ENCODE measurements around the gene TUBB2B. TPM values are rescaled to one million over a fixed set of nuclear protein-coding genes. Genes with fewer than 3 reads are reported as not detected.
A peak's percentile ranks its signal among the peaks of the same experiment; 100 is the strongest.

TUBB2B gene
- total and polyA plus RNA-seq, 9 of the 15 experiments (the other 6 are each of a cell fraction or from before 2014, with no cell fraction given): 0.11 to 9.7 (median 4.6) TPM

DNA sequence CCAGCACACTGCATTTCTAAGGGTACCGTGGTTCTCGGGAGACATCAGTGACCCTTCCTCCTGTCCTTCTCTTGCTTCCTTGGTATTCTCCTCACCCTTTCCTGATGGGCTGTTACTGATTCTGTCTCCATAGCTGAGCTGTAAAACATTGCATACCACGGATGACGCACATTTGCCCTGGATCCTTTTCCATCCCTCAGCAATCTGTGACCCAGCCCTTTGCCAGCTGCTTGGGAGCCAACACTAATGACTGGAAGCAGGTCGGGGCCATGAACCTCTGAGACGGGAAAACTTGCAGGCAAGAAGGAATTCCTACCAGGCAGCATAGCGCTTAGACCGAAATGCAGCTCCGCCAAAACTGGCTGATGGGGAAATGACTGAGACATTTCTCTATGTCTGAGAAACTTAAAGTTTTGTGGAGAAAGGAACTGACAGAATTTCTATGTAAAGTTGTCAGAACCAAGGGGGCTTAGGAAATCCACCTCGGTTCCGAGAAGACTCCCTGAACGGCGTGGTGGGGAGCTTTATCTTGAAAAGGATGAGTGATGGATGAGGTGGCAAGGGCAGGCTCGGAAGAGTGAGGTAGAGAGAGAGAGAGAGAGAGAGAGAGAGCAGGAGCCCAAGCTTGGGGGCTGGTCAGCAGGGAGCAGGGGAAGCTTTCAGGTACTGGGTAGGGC lies 19.2 kb downstream of the TUBB2B start (continued):
- TF ChIP-seq CUX1 (CRISPR knock-in tag; IDR thresholded peaks at IDR 0.05): no peak
- TF ChIP-seq ZNF354B (CRISPR knock-in tag; IDR thresholded peaks at IDR 0.05): no peak
- TF ChIP-seq THRB (CRISPR knock-in tag; conservative IDR thresholded peaks at IDR 0.05): no peak
- TF ChIP-seq CGGBP1 (CRISPR knock-in tag; IDR thresholded peaks at IDR 0.05): no peak
- peak in 1 of 2 experiments; percentile 20; a peak in 1 of 4 replicates for TF ChIP-seq MAZ (CRISPR knock-in tag; conservative IDR thresholded peaks at IDR 0.05 in 1 of 2, IDR thresholded peaks at IDR 0.05 in 1 of 2)
- peak; percentile 53 for TF ChIP-seq ARID1B (IDR thresholded peaks at IDR 0.05)
- TF ChIP-seq PTTG1 (tag; IDR thresholded peaks at IDR 0.05; ENCODE audit: low read depth): no peak
- TF ChIP-seq OTX1 (CRISPR knock-in tag; IDR thresholded peaks at IDR 0.05): no peak
- no peak for TF ChIP-seq ZNF717 (CRISPR knock-in tag; IDR thresholded peaks at IDR 0.05)
- no peak for TF ChIP-seq POLR2H (tag; IDR thresholded peaks at IDR 0.05; ENCODE audit: low read depth)
- TF ChIP-seq ZNF507 (tag; conservative IDR thresholded peaks at IDR 0.05): no peak
- no peak for TF ChIP-seq CBX8 (IDR thresholded peaks at IDR 0.05; ENCODE audit: borderline replicate concordance, extremely low read depth, low read depth, low read length, poor library complexity, severe bottlenecking)
- TF ChIP-seq PHB2 (IDR thresholded peaks at IDR 0.05; ENCODE audit: low read depth): no peak
- no peak for TF ChIP-seq TARDBP (IDR thresholded peaks at IDR 0.05)
- no peak for TF ChIP-seq PRMT5 (CRISPR knock-in tag; IDR thresholded peaks at IDR 0.05)
- no peak for TF ChIP-seq GTF2B (IDR thresholded peaks at IDR 0.05; ENCODE audit: extremely low read depth, insufficient read length)
- no peak for TF ChIP-seq ETS1 (conservative IDR thresholded peaks at IDR 0.05; ENCODE audit: control insufficient read depth, low read depth, low read length)
- TF ChIP-seq, protein P1, sequence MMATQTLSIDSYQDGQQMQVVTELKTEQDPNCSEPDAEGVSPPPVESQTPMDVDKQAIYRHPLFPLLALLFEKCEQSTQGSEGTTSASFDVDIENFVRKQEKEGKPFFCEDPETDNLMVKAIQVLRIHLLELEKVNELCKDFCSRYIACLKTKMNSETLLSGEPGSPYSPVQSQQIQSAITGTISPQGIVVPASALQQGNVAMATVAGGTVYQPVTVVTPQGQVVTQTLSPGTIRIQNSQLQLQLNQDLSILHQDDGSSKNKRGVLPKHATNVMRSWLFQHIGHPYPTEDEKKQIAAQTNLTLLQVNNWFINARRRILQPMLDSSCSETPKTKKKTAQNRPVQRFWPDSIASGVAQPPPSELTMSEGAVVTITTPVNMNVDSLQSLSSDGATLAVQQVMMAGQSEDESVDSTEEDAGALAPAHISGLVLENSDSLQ (IDR thresholded peaks at IDR 0.05): peak; percentile 85
